ENCODE data around the gene ZNF341. TPM values are rescaled to one million over a fixed set of nuclear protein-coding genes. Genes with fewer than 3 reads are reported as not detected.
"Not testable (repeated sequence)": the region's sequence is repeated elsewhere in the genome, so short reads cannot be mapped to it uniquely, and the experiment has no call there.

The ZNF341 gene
- total RNA-seq, 1 donor from 2014 or later, result 5.3 TPM

DNA sequence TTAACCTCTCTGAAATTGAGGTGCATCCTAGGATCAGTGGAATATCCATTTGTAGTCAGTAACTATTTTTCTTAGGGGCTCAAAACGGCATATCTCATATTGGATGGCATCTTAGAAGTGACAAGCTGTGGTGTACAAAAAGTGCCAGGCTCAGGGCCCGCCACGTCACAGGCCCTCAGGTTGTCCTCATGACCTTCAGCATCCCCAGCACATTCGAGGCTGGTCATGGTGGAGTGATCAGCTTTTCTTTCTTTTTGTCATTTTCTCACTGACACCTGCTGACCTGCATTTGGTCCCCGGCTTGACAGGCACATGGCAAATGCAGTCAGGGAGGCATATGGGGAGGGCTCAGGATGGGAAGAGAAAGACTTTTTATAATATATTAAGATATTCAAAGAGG lies 38.5 kb upstream of the ZNF341 start:
- Mint-ChIP-seq H3K36me3 (no peaks in the 10 kb centered on the region), H3K27ac (no peak overlapping the region), H3K4me1 (peaks cover 22% of the 10 kb centered on the region), H3K9me3 (no peaks in the 10 kb centered on the region), H3K4me3 (no peak overlapping the region), H3K27me3 (ENCODE audit: low read depth) (no peaks in the 10 kb centered on the region)
- TF ChIP-seq CTCF (IDR thresholded peaks at IDR 0.05; ENCODE audit: unreplicated experiment), result no peak
- DNase-seq (ENCODE audit: low spot score in 2 of 2, unreplicated experiment in 2 of 2), result no peak

- H3K27me3 Mint-ChIP-seq (ENCODE audit: low read depth), result no peaks in the 10 kb centered on the region
- H3K9me3 Mint-ChIP-seq, result no peaks in the 10 kb centered on the region
- no peak overlapping the region for H3K4me3 Mint-ChIP-seq
- H3K36me3 Mint-ChIP-seq, result no peaks in the 10 kb centered on the region
- H3K4me1 Mint-ChIP-seq, result peaks cover 15% of the 10 kb centered on the region
- peak overlapping the region; percentile 40 for H3K27ac Mint-ChIP-seq
- no peak for TF ChIP-seq CTCF (IDR thresholded peaks at IDR 0.05; ENCODE audit: unreplicated experiment)
- DNase-seq (ENCODE audit: low spot score in 2 of 2, unreplicated experiment in 2 of 2), result no peak
These were observed 37.8 kb upstream of the ZNF341 start for GRCh38 chr20:33693741-33694638.

DNA sequence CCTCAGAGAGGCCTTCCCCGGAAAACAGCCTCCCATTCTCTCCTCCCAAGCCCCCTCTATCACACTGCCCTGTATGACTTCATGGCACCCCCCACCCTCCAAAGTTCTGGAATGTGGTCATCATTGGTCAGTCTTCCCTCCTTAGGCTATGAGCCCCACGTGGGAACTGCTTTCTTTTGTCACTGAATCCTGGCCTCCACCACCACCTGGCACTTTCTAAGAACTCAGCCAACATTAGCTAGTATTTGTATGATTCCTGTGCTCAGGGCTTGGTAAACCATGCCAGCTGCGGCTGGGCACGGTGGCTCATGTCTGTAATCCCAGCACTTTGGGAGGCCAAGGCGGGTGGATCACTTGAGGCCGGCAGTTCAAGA lies 37.2 kb upstream of the ZNF341 start:
- H3K4me1 Mint-ChIP-seq, result peaks cover 13% of the 10 kb centered on the region
- no peaks in the 10 kb centered on the region for H3K27me3 Mint-ChIP-seq (ENCODE audit: low read depth)
- H3K4me3 Mint-ChIP-seq, result no peak overlapping the region
- no peak for TF ChIP-seq CTCF (IDR thresholded peaks at IDR 0.05; ENCODE audit: unreplicated experiment)
- no peak for DNase-seq (ENCODE audit: low spot score in 2 of 2, unreplicated experiment in 2 of 2)
- H3K36me3 Mint-ChIP-seq, result no peaks in the 10 kb centered on the region
- H3K9me3 Mint-ChIP-seq, result no peaks in the 10 kb centered on the region
- peak overlapping the region; percentile 40 for H3K27ac Mint-ChIP-seq

DNA sequence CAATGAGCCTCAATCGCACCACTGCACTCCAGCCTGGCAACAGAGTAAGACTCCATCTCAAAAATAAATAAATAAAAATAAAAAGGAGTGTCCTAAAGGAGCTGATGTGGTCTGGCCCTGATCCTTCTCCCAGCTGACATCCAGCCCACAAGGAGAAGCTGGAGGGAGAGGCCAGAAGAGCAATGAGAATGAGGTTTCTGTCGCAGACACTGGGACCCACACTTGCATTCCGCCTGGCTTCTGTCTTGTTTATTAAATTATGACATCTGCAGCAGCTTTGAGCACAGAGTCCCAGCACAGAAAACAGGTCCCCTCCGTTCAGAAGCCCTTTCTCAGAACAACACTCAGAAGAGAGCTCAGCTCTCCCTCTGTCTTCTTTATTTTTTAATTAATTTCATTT lies 35.3 kb upstream of the ZNF341 start:
- Mint-ChIP-seq H3K36me3 (no peaks in the 10 kb centered on the region), H3K4me3 (no peak overlapping the region), H3K4me1 (peaks cover 7% of the 10 kb centered on the region), H3K27ac (no peak overlapping the region), H3K27me3 (ENCODE audit: low read depth) (no peaks in the 10 kb centered on the region), H3K9me3 (no peaks in the 10 kb centered on the region)
- TF ChIP-seq CTCF (IDR thresholded peaks at IDR 0.05; ENCODE audit: unreplicated experiment), result no peak
- no peak for DNase-seq (ENCODE audit: low spot score in 2 of 2, unreplicated experiment in 2 of 2)

GRCh38 chr20:33697129-33697528 lies 34.7 kb upstream of the ZNF341 start:
- no peaks in the 10 kb centered on the region for H3K9me3 Mint-ChIP-seq
- H3K27me3 Mint-ChIP-seq (ENCODE audit: low read depth), result no peaks in the 10 kb centered on the region
- no peak for DNase-seq (ENCODE audit: low spot score in 2 of 2, unreplicated experiment in 2 of 2)
- no peak overlapping the region for H3K27ac Mint-ChIP-seq
- H3K36me3 Mint-ChIP-seq, result peaks cover 4% of the 10 kb centered on the region
- H3K4me3 Mint-ChIP-seq, result no peak overlapping the region
- H3K4me1 Mint-ChIP-seq, result peaks cover 7% of the 10 kb centered on the region
- no peak for TF ChIP-seq CTCF (IDR thresholded peaks at IDR 0.05; ENCODE audit: unreplicated experiment)

DNA sequence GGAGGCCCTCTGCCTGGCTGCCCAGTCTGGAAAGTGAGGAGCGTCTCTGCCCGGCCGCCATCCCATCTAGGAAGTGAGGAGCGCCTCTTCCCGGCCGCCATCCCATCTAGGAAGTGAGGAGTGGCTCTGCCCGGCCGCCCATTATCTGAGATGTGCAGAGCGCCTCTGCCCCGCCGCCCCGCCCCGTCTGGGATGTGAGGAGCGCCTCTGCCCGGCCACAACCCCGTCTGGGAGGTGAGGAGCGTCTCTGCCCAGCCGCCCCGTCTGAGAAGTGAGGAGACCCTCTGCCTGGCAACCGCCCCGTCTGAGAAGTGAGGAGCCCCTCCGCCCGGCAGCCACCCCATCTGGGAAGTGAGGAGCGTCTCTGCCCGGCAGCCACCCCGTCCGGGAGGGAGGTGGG lies 32.8 kb upstream of the ZNF341 start:
- H3K27ac Mint-ChIP-seq, result not testable (repeated sequence)

DNA sequence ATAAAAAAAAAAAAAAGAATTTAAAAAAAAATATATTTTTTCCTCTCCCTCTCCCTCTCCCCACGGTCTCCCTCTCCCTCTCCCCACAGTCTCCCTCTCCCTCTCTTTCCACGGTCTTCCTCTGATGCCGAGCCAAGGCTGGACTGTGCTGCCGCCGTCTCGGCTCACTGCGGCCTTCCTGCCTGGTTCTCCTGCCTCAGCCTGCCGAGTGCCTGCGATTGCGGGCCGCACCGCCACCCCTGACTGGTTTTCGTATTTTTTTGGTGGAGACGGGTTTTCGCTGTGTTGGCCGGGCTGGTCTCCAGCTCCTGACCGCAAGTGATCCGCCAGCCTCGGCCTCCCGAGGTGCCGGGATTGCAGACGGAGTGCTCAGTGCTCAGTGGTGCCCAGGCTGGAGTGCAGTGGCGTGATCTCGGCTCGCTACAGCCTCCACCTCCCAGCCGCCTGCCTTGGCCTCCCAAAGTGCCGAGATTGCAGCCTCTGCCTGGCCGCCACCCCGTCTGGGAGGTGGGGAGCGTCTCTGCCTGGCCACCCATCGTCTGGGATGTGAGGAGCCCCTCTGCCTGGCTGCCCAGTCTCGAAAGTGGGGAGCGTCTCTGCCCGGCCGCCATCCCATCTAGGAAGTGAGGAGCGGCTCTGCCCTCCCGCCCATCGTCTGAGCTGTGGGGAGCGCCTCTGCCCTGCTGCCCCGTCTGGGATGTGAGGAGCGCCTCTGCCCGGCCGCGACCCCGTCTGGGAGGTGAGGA lies 30.9 kb upstream of the ZNF341 start:
- not testable (repeated sequence) for H3K27ac Mint-ChIP-seq; H3K9me3 Mint-ChIP-seq; H3K4me3 Mint-ChIP-seq; H3K36me3 Mint-ChIP-seq; H3K4me1 Mint-ChIP-seq; H3K27me3 Mint-ChIP-seq (ENCODE audit: low read depth); DNase-seq (ENCODE audit: low spot score in 2 of 2, unreplicated experiment in 2 of 2)

More for the DNA sequence above, 32.8 kb upstream of the ZNF341 start:
- not testable (repeated sequence) for H3K4me1 Mint-ChIP-seq; H3K36me3 Mint-ChIP-seq; H3K4me3 Mint-ChIP-seq; H3K27me3 Mint-ChIP-seq (ENCODE audit: low read depth); H3K9me3 Mint-ChIP-seq; DNase-seq (ENCODE audit: low spot score in 2 of 2, unreplicated experiment in 2 of 2)
